Astrocyte of the spinal cord (primary cell): ENCODE measurements around the gene DDX39A.
"Not testable (repeated sequence)": the region's sequence is repeated elsewhere in the genome, so short reads cannot be mapped to it uniquely, and the experiment has no call there.

Source experiments
- DNase-seq: peaks from one replicate; pipeline ENCODE4 v3.0.0; 2011; ENCODE audit warnings: low read depth, low spot score
- H3K4me3 ChIP-seq: 2 replicates; pipeline ENCODE4 v1.5.1; 2011; ENCODE audit warnings: low read depth, mild to moderate bottlenecking, low read length, moderate library complexity
- in situ Hi-C: cut with HindIII; loops from 2 replicates; pipeline ENCODE4 v1.10.0; 2017; ENCODE audit warnings: low sequenced_read_pairs
- TF ChIP-seq, protein P1 (sequence below): IDR thresholded peaks from 2 replicates; pipeline ENCODE4 v1.5.1; 2012; ENCODE audit warnings: low read depth, mild to moderate bottlenecking, low read length, inconsistent platforms

Gene DDX39A

DNA sequence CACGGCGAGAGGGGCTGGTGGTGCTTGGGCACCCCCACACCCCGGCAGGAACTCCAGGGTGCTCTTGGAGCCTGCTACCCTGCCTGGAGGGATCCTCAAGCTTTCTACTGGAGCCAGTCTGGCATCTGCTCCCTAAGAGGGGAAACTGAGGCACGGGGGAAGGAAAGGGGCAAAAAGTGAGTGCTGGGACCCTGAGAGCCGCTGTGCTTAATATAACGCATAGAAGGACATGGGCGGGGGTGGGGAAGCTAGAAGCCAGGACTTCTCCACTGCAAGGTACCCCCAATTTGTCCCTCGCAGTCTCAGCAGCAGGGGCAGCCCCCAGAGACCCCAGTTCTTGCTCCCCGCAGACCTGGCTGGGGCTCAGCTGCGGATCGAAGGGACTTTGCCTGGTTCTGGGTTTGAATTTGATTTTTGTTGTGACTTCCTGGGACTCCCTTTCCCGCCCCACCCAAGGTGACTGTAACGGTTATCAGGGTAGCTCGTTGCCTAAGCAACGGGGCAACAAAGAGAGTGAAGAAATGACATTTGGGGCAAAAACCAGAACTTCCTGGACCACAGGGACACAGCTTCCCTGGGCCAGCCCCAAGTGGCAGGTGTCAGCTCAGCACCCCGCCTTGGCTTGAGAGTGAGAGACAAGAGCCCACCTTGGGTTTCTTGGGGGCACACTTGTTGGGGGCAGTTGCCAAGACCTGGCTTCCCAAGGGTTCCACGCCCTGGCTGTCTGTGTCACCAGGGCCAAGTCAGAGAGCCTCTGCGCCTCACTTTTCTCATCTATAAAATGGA lies 37.3 kb downstream of the DDX39A start:
- in situ Hi-C loops, result no loop called here
- DNase-seq, result peak; percentile 17
- H3K4me3 ChIP-seq, result peak overlapping the region; percentile 54
- TF ChIP-seq, protein P1, sequence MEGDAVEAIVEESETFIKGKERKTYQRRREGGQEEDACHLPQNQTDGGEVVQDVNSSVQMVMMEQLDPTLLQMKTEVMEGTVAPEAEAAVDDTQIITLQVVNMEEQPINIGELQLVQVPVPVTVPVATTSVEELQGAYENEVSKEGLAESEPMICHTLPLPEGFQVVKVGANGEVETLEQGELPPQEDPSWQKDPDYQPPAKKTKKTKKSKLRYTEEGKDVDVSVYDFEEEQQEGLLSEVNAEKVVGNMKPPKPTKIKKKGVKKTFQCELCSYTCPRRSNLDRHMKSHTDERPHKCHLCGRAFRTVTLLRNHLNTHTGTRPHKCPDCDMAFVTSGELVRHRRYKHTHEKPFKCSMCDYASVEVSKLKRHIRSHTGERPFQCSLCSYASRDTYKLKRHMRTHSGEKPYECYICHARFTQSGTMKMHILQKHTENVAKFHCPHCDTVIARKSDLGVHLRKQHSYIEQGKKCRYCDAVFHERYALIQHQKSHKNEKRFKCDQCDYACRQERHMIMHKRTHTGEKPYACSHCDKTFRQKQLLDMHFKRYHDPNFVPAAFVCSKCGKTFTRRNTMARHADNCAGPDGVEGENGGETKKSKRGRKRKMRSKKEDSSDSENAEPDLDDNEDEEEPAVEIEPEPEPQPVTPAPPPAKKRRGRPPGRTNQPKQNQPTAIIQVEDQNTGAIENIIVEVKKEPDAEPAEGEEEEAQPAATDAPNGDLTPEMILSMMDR, result no peak

DNA sequence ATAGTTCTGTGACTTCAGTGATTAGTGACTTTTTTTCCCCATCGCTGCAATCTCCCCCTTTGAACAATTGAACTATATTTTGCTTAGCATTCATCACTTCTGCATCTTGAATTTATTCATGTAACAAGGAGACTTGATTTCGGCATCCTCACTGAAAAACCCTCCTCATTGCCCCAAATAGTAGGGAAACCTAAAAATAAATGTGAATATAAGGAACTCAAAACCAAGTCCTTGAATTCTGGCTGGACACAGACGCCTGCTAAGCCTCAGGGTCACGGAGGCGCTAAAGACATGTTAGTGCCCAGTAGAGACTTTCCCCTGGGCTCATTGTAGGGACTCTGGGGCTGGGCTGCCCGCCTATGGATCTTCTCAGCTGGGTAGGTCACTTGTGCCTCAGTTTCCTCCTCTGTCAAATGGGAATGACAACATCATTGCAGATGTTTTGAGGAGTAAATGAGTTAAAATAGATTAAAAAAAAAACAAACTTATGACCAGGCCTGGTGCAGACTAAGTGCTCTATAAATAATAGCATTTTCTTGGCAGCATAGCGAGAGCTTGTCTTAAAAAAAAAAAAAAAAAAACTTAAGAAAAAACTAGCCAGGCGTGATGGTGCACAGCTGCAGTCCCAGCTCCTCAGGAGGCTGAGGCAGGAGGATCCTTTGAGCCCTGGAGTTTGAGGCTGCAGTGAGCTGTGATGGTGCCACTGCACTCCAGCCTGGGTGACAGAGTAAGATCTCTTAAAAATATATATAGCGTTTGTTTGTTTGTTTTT lies 39.7 kb downstream of the DDX39A start:
- TF ChIP-seq, protein P1, result no peak
- DNase-seq, result no peak
- in situ Hi-C loops, result no loop called here
- no peak overlapping the region for H3K4me3 ChIP-seq

DNA sequence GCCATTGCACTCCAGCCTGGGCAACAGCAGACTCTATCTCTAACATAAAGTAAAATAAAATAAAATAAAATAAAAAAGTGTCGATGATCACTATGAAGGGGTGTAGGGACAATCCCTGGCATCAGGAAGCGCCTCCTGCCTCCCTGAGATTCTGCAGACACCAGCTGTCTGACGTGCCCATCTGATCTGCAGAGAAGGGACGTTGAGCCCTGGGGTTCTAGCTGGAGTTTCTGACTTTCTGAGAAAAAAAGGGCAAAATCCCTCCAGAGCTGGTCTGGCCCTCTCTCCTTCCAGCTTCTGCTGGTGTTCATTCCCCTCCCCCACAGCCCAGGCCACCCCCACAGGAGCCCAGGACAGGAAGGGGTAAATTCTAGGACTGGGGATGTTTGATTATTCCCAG lies 40.3 kb downstream of the DDX39A start:
- H3K4me3 ChIP-seq, result no peak overlapping the region
- TF ChIP-seq, protein P1, result no peak
- no peak for DNase-seq
- in situ Hi-C loops, result no loop called here

DNA sequence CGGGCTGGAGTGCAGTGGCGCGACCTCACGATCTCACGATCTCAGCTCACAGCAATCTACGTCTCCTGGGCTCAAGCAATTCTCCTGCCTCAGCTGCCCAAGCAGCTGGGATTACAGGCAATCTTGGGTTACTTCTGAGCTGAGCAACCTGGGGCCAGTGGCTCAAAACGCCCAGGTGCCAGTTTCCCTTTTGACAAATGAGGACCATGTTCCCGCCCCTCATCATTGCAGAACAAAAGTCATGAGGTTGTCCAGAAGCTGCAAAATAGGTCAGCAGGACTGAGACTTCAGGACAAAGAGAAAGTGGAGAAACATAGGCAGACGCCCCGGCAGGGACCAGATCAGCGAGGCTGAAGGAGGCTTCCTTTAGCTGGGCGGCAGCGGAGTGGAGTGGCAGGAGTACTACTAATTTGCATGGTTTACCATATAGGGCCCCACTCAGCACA lies 41.2 kb downstream of the DDX39A start:
- in situ Hi-C loops, result no loop called here
- TF ChIP-seq, protein P1, result no peak
- H3K4me3 ChIP-seq, result no peak overlapping the region
- DNase-seq, result no peak

DNA sequence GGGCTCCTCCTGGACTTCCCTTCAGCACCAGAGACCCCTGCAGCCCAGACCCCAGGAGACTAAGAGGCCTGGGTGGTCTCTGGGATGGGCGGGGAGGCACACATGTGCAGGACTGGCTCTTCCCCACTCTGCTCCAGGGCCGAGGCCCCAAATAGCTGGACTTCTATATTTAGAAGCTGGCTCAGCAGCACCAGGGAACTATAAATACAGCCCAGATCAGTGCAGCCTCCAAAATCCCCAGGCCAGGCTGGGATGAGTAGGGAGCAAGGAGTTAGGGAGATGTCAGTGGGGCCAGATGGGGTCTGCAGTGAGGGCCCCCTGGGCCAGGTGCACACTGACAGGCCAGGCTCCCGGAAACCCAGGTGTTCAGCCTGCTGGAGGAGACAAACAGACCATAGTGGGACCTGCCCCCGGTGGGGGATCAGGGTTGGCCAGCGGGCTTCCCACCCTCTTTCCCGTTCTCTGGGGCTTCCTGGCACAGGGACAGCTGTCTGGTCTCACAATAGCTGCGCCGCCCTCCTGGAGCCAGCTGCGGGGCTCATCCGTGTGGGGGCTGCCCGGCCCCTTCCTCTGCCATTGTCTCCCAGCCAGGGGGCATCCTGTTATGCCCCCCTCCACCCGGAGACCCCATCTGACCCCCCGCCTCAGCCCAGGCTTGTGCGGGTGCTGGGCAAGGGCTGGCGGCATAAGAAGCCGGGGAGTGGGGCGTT lies 43.4 kb downstream of the DDX39A start:
- TF ChIP-seq, protein P1, result no peak
- in situ Hi-C loops, result no loop called here
- DNase-seq, result no peak
- no peak overlapping the region for H3K4me3 ChIP-seq

DNA sequence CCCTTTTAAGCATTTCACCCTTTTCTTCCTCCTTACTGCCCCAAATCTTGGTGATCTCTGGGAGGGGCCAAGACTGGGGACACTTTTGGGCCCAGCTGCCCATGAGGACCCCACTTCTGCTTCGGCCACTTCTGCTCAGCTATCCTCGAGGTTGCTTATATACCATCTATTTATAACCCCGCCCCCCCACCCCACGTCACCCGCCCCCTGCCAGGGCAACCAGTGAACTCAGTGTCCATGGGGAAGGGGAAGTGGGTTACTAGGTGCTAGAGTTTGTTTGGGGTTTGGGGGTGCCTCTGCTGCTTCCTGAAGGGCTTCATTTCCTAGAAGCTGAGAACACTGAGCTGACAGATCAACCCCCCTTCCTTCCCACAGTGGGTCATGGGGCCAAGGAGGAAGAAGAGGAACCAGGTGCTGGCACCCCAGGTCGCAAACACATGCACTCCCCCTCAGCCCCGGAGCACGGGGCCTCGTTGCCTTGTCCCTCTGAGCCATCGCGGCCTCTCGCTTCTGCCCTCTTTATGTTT lies 44.0 kb downstream of the DDX39A start:
- in situ Hi-C loops, result no loop called here
- H3K4me3 ChIP-seq, result no peak overlapping the region

DNA sequence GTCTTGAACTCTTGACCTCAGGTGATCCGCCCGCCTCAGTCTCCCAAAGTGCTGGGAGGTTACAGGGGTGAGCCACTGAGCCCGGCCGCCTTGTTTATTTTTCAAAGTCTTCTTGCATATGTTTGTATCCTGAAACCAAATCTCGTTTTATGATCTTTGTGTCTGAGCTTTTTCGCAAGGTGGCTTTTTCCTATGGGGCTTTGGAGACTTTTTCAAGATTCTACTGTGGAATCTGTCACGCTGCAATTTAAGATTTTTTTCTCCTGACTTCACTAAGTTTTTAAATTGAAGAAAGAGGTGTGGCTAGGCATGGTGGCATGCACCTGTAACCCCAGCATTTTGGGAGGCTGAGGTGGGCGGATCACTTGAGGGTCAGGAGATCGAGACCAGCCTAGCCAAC lies 44.8 kb downstream of the DDX39A start:
- in situ Hi-C loops, DNase-seq, H3K4me3 ChIP-seq: not testable (repeated sequence)

More for the DNA sequence above, 44.0 kb downstream of the DDX39A start:
- no peak for DNase-seq
- TF ChIP-seq, protein P1, result no peak

DNA sequence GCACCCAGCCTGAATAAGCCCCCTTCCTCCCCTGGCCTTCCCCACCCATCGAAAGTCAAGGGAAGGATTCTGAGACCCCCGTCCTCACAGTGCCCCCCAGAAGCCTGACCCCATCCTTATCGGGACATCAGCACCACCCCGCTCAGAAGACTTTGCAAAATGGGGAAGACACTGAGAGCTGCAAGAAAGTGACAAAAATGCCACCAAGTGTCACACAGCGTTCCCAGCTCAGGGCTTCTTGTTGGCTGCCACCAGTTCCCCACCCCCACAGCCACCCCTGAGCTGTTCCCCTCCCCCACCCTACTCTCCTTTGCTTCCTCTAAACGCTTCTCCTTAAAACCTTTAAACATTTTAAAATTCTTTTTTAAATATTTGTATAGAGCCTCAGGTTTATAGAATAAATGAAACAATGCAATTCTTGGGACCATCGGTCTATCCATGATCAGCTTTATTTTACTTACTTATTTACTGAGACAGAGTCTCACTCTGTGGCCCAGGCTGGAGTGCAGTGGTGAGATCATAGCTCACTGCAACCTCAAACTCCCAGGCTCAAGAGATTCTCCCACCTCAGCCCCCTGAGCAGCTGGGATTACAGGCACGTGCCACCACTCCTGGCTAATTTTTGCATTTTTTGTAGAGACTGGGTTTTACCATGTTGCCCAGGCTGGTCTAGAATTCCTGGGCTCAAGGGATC lies 46.6 kb downstream of the DDX39A start:
- in situ Hi-C loops, result not testable (repeated sequence)

More for the DNA sequence above, 46.6 kb downstream of the DDX39A start:
- H3K4me3 ChIP-seq, DNase-seq: not testable (repeated sequence)
